HG03108 (cell line): ENCODE results near the gene KCNG2.

Experiments
- ATAC-seq: cut with Tn5 transposase; IDR thresholded peaks from one replicate; pipeline ENCODE4 v1.9.1; 2021; ENCODE audit warnings: moderate library complexity; ENCODE audit not compliant: unreplicated experiment

Gene KCNG2

GRCh38 chr18:79766308-79766707 is 31.4 kb upstream of the KCNG2 start:
- no peak for ATAC-seq

- no peak for ATAC-seq
Observed at GRCh38 chr18:79768745-79769144, 29.0 kb upstream of the KCNG2 start.

- no peak for ATAC-seq
Observed at GRCh38 chr18:79769698-79770500, 27.8 kb upstream of the KCNG2 start.

GRCh38 chr18:79770501-79770815 is 27.3 kb upstream of the KCNG2 start:
- ATAC-seq = no peak

DNA sequence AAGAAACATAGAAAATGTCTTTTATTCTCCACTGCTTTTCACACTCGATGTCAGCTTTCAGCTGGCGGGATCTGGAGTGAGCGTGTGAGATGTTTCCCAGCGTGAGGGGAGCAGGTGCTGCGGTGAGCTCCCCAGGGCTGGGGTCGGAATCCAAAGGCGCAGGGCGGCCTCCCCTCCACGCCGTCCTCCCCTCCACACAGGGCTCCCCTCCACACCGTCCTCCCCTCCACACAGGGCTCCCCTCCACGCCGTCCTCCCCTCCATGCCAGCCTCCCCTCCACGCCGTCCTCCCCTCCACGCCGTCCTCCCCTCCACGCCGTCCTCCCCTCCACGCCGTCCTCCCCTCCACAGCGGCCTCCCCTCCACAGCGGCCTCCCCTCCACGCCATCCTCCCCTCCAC is 26.9 kb upstream of the KCNG2 start:
- ATAC-seq = no peak

DNA sequence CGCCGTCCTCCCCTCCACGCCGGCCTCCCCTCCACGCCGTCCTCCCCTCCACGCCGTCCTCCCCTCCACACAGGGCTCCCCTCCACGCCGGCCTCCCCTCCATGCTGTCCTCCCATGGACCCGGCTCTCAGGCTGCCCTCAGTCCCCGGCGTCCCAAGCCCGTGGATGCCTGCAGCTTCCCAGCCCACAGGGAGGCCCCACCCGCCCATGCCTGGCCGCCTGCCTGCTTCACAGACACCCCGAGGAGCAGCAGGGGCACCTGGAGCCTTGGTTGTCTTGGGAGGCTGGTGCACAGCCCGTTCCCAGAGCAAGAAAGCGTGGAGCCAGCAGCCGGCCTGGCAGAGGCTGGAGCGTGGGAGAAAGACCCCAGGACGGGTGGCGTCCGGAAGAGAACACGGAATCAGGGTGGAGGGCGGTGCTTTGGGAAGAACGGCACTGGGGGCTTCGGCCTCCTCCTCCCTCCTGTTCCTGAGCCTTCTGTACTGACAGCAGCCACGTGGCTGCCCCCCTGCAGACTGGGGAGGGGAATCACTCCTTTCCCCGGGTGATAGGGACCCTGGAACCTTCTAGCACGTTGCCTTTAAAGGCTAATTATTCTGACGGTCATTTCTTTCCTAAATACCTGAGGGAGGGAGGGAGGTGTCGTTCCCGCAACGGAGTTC is 26.2 kb upstream of the KCNG2 start:
- ATAC-seq = no peak

DNA sequence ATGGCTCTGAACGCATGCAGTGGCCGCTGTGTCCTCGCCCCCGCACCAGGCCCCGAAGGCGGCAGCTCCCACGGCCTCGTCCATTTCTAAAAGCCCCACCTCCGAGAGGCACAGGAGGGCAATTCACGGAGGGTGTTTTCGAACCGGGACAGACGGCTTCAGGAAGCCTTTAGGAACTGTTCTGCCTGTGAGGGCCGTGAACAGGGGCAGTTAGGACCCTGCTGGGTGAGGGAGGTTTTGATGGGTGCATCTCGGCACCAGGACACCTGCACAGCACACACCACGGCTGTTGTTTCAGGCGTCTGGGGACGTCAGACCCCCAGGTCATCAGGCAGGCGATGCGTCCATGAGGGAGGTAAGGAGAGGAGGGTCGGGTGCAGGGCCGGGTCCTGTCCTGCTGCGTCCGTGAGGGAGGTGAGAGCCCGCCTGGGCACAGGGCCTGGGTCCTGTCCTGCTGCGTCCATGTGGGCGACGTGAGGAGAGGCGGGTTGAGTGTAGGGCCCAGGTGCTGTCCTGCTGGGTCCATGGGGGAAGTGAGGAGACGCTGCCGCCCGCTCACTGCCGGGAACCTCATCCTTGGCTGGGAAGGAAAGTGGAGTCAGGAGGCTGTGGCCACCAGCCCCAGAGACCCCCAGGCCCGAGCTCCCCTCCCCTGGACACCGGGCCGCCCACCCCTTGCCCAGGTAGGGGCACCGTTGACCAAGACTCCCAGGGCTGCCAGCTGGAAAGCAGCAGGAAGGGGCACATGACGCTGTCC is 25.5 kb upstream of the KCNG2 start:
- no peak for ATAC-seq

DNA sequence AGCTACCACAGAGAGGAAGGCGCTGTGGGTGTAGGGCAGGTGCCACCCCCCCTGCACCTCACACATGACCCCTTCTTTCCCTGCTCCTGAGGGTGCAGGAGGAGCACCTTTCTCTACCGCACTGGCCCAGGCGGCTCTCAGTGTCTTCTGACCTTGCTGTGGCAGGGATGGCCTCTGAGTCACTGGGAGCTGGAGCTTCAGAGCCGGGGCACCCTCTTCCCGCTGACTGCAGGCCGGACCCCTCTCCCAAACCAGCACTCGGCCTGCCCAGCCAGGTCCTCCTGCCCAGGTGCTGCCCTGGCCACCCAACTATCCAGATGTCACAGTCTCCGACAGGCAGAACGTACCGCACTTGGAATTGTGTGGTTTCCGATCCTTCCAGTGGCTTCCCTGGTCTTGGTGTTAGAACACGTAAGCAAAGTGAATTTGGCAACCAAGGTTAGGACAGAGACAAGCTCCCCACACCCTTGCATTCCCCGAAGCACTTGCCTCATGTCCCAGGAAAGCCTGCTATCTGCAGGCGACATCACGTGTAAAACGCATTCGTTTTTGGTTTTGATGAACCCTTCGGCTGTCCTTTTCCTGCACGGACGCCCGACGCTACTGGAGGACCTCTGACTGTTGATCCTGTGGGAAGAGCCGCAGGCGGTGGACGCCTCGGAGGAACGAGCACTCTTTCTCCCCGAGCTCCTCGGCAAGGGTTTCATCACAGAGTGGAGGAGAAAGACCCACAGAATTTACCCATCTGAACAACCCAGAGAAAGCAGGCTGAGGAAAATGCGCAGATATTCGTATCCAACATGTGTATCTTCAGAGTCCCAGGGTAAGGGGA is 24.7 kb upstream of the KCNG2 start:
- no peak for ATAC-seq

GRCh38 chr18:79774111-79774510 is 23.6 kb upstream of the KCNG2 start:
- ATAC-seq = no peak

- no peak for ATAC-seq
Observed at GRCh38 chr18:79775441-79776221, 22.1 kb upstream of the KCNG2 start.

DNA sequence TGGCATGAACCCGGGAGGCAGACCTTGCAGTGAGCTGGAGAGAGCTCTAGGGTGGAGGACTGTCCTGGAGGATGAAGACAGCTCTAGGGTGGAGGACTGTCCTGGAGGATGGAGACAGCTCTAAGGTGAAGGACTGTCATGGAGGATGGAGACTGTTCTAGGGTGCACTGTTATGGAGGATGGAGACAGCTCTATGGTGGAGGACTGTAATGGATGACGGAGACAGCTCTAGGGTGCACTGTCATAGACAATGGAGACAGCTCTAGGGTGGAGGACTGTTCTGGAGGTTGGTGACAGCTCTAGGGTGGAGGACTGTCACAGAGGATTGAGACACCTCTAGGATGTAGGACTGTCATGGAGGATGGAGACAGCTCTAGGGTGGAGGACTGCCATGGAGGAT is 21.1 kb upstream of the KCNG2 start:
- ATAC-seq = no peak

GRCh38 chr18:79778291-79778791 is 19.4 kb upstream of the KCNG2 start:
- no peak for ATAC-seq

GRCh38 chr18:79779021-79779699 is 18.6 kb upstream of the KCNG2 start:
- no peak for ATAC-seq

DNA sequence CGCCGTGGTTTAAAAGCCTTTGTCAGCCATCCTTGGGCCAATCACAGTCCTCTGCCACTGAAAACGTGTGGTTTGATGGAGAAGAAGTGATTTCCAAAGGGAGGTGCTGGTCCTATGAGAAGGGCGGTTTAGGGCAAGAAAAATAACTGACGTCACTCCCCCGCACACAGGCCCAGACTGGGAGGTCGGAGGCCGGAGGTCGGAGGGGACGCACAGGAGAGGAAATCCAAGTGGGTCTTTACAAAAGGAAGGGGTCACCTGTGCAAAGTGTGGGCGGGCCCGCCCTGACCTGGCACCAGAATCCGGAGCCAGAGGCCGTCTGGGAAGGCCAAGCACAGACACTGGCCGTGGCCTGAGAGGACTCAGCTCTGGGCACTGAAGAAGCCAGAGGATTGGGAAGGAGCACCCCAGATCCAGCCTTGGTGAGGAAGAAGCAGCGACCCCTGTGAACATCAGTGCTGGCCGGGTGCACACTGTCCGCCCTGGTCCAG is 18.0 kb upstream of the KCNG2 start:
- no peak for ATAC-seq

DNA sequence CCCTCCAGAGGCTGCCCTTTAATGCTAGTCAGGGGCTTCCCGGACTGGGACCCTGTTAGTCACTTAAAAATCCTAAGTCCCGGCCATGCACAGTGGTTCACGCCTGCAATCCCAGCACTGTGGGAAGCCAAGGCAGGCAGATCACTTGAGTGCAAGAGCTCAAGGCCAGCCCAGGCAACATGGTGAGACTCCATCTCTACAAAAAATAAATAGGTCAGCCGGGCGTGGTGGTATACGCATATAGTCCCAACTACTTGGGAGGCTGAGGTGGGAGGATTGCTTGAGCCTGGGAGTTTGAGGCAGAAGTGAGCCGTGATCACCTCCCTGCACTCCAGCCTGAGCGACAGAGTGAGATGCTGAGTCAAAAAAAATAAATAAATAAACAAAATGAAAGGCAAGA is 17.2 kb upstream of the KCNG2 start:
- ATAC-seq = no peak

DNA sequence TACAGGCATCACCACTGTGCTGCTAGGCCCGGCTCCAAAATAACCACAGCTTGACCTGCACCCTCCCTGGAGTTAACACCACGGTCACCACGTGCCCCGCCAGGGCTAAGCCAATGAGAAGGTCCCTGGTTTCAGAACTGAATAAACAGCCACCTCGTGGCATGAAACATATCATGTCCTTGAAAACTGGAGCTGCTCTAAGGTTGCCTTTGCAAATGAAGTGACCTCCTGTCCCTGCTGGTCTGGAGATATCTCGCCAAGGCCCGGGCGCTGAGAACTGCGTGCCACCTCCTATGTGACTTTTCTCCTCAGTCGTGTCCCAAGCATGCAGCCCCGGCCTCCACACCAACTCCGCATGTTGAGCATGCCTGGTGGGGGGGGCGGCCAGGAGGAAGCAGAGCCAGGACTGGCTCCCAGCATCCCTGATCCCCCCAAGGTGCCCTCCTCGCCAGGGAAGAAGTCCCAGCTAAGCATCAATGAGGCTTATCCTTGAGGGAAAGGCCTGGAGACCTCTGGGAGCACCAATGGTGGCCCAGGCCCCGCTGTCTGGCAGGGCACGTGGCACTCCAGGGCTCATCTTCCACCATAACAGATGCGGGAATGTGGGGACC is 16.3 kb upstream of the KCNG2 start:
- no peak for ATAC-seq

GRCh38 chr18:79782566-79783308 is 15.0 kb upstream of the KCNG2 start:
- no peak for ATAC-seq
